ENCODE measurements around the gene SLC16A7.

GRCh38 chr12:59657266-59657665 is 61.4 kb downstream of the SLC16A7 start:
- TF ChIP-seq, protein P1, sequence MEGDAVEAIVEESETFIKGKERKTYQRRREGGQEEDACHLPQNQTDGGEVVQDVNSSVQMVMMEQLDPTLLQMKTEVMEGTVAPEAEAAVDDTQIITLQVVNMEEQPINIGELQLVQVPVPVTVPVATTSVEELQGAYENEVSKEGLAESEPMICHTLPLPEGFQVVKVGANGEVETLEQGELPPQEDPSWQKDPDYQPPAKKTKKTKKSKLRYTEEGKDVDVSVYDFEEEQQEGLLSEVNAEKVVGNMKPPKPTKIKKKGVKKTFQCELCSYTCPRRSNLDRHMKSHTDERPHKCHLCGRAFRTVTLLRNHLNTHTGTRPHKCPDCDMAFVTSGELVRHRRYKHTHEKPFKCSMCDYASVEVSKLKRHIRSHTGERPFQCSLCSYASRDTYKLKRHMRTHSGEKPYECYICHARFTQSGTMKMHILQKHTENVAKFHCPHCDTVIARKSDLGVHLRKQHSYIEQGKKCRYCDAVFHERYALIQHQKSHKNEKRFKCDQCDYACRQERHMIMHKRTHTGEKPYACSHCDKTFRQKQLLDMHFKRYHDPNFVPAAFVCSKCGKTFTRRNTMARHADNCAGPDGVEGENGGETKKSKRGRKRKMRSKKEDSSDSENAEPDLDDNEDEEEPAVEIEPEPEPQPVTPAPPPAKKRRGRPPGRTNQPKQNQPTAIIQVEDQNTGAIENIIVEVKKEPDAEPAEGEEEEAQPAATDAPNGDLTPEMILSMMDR (IDR thresholded peaks at IDR 0.05) = no peak
- TF ChIP-seq EZH2phosphoT487 (IDR thresholded peaks at IDR 0.05) (no peak), EZH2 (IDR thresholded peaks at IDR 0.05) (no peak)
